ENCODE data around the gene RWDD2A.
A peak's percentile ranks its signal among the peaks of the same experiment; 100 is the strongest.

The RWDD2A gene

DNA sequence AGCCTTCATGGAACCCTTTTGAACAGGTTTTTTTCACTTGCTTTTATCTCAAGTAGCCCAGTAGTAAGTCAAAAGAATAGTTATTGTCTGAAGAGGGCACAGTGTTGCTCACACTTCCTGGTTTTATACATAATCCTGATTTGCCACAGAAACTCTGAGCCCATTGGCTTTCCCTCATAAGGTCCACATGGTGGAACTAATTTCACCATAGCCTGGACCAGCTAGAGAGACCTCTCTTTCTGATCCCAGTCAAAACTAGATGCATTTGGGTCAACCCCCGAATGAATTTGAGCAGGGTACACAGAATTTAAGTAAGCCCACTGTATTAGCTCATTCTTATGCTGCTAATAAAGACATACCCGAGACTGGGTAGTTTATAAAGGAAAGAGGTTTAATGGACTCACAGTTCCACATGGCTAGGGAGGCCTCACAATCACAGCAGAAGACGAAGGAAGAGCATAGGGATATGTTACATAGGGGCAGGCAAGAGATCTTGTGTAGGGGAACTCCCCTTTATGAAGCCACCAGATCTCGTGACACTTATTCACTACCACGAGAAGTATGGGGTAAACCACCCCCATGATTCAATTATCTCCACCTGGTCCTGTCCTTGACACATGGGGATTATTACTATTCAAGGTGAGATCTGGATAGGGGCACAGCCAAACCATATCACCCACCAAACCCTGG, 6.2 kb downstream of the RWDD2A start:
- no peak for DNase-seq (ENCODE audit: low spot score)

DNA sequence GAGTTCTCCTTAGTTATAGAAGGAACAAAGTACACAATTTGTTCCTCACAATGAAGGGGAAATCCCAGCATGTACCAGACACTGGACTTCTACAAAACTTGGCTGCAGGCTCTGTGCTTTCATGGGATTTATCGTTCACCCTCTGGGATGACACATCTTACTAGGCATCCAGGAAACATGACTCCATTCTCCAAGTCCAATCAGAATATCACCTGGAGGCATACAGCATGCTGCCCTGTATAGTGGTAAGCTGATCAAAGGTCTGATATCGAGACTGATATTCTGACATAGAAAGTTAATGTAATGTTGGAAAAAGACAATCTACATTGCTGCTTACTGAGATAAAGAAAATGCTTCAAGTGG, 6.7 kb downstream of the RWDD2A start:
- no peak for DNase-seq (ENCODE audit: low spot score)

DNA sequence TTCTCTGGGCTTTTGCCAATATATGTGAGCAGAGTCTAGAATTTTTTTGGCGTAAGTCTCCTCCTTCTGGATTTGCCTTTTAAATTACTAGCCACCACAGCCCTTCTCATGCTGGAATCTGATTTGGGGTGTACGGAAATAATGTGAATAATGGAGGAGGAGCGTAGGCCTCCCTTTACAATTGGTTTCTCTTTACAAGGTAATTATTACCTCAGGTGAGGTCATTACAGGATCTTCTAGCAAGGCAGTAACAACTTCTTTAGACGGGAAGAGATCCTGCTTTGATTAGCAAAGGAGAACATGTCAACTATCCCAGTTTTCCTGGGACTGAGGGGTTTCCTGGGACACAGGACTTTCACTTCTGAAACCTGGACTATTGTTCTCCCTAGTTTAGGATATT, 8.9 kb downstream of the RWDD2A start:
- no peak for DNase-seq (ENCODE audit: low spot score)

DNA sequence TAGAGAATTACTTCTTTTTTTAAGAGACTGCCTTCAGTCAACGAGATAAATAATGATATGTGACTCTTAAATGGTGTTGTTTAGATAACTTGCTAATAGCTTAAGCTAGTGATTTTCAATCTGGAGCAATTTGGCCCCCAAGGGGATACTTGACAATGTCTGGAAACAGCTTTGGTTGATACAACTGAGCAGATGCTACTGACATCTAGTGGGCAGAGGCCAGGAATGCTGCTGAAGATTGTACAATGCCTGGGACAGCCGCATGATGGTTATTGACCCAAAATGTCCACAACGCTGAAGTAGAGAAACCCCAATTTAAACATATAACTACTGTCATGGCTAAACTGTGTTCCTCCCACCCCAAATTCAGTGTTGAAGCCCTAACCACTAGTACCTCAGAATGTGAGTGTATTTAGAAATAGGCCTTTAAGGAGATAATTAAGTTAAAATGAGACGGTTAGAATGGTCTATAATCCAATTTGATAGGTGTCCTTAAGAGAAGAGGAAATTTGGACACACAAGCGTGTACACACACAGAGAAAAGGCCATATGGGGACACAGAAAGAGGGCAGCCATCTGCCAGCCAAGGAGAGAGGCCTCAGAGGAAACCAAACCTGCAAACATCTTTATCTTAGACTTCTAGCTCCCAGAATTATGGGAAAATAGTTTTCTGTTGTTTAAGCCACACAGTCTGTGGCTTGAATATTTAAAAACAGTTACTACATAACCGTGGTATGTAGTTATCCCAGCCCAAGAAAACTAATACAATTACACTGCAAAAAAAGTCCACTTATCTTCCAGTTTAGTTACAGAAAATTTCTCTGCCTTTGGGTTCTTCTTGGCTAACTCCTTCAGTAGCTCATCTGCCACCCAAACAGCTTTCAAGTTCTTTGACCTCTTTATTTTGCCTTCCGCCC, 22.2 kb downstream of the RWDD2A start:
- DNase-seq (ENCODE audit: low spot score), result peak; percentile 69

DNA sequence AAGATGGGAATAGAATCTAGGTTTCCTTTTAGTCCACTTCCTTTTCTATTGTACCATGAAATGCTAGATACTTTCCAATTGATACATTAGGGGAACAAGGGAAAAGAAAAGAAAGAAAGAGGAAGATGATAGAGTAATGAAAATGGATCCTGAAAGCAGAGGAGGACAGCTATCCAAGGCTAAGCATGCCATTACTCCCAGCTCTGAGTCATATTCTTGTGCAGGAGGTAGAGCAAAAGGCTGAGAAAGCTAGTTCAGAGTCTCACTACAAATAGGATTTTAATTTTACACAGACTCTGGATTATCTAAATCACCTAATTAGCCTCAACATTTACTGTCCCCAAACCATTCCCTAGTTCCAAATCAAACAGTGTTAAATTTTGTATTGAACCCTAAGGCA, 23.6 kb downstream of the RWDD2A start:
- no peak for DNase-seq (ENCODE audit: low spot score)

DNA sequence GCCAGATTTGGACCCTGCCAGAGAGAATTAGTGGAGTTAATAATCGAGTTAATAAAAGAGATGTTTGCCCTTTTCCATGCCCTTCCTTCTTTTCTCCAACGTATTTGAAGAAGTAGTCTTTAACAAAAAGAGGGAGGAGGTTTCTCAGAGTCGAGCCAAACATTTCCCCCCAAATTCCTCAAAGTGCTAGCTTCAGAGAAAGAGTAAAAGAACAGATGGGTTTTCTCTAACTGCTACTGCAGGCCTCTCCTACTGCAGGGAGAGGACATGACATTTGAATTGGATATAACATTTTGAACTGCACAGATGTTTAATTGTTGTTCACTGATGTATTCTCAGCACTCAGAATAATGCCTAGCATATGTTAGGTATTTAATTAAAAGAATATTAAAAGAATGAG, 25.5 kb downstream of the RWDD2A start:
- no peak for DNase-seq (ENCODE audit: low spot score)

DNA sequence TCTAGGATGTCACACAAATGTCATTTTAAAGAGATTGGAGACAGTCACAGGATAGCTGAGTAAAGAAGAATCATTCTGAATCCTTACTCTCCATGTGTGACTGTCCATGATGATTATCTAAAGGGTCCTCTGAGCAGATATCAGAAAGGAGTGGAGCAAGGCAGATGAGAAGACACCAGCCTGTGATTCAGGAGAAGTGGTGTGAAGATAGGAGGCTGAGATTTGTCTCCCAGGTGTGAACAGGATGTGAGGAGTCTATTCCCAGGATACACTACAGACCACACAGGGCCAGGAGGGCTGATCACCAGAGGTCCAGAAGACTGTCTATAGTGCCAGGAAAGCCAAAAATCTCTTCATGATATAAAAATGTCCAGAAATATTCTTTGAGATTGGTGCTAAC, 27.0 kb downstream of the RWDD2A start:
- DNase-seq (ENCODE audit: low spot score), result no peak

DNA sequence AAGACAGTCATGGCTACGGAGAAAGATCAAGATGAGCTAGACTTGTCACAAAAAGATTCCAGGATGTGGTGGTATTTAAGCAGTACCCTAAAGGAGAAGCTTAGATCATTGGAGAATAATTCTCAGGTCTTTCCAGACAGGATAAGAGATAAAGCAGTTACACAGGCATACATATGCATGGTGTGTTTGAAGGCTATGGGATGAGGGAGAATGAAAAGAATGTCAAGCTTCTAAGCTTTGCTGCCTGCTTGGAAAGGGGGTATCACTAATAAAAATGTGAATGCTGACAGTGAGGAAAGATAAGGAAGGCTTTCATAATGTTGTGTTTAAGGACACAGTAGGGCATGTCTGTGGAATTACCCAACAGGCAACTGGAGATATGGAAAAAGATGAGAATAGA, 28.1 kb downstream of the RWDD2A start:
- DNase-seq (ENCODE audit: low spot score), result no peak

DNA sequence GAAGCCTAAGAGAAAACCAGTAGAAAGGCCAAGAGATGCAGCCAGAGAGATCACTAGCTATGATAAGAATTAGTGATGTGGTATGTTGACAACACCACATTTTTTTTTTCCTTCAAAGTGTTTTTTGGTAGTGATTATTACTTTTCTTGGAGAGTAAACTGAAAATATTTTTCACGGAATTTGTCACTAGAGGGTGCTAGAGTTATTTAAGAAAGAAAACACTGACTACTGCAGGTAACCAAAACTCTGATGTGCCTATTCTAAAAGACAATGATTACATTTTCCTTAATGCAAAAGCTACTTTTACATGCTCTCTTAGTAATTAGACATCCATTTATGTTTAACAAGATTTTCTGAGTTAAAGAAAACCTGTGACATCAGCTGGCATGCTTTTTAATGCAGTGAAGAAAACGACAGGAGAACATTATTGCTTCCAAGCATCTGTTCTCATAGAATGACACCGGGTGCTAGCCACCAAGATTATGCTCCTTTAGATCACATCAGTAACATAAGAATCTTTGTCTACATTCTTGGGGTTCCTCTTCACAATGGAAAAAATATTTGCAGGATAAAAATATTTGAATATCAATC, 28.8 kb downstream of the RWDD2A start:
- DNase-seq (ENCODE audit: low spot score), result peak; percentile 21

DNA sequence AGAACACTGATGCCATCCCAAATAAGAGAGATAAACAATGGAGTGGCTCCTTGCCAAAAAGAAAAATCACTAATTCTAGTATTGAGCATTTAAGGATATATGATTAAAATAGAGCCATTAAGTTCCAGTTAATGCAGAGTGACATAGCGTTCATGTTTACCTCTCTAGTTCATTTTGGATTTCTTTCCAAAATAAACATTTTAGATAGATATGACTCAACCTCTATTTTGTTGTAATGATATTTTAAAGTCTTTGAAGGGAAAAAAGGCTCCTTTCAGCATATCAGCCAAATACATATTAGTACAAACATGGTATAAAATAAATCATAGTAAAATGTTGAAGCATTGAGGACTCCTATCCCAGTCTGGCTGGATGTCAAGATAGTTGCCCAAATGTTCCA, 33.4 kb downstream of the RWDD2A start:
- no peak for DNase-seq (ENCODE audit: low spot score)

DNA sequence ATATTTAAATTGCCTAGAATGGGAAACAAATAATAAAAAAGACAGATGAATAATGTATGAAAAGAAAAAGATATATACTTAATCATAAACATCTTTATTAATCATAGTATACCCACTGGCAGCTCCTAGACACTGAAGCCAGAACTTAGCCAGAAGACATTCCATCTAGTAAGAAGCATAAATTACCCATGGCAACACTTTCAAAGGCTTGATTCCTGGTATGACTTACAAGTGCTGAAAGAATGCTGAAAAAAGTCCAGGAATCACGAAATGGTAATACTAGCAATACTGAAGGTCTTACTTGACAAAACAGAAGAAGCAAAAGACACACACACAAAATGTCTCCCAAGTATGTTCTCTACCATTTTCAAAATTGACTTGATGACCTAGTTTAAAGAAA, 38.0 kb downstream of the RWDD2A start:
- DNase-seq (ENCODE audit: low spot score), result no peak

DNA sequence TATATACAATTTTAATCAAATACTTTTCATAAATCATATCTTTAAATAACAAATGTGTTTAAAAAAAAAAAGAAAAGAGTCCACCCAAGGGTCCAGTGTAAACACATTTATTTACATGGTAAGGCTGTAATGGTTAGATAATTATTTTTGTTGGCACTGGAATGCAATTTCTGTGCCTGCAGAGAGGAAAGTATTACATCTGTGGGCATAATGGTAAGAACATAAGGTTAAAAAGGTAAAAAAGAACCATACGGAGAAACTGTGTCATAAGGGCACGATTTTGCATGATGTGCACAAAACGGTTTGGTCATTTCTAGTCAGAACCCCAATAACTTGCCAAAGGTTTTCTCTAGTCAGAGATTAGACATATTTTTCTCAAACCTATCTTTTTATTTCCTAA, 54.3 kb downstream of the RWDD2A start:
- no peak for DNase-seq (ENCODE audit: low spot score)

All from D341Med (cell line).